Liver (tissue), 9 donors: ENCODE data around the gene SCAMP4. TPM values are rescaled to one million over a fixed set of nuclear protein-coding genes. Genes with fewer than 3 reads are reported as not detected.

Source experiments
- DNase-seq: peaks from one replicate; pipeline ENCODE4 v3.0.0-alpha.2; 2017; ENCODE audit warnings: low spot score
- H3K27ac ChIP-seq, 2 donors: one replicate each; pipeline ENCODE4 v1.7.0; 2013; ENCODE audit warnings: inconsistent platforms in 2 of 2, low read length in 2 of 2, control low read depth in 1 of 2, low read depth in 1 of 2, mild to moderate bottlenecking in 1 of 2
- H3K27me3 ChIP-seq, 4 donors: one replicate each; pipeline versions ENCODE4 v1.6.1 to v1.7.0; 2013; ENCODE audit warnings: low read length in 3 of 4, inconsistent platforms in 1 of 4, mild to moderate bottlenecking in 1 of 4, moderate library complexity in 1 of 4; ENCODE audit not compliant: control insufficient read depth in 4 of 4, insufficient read depth in 4 of 4
- H3K36me3 ChIP-seq, 4 donors: one replicate each; pipeline versions ENCODE4 v1.6.1 to v1.7.0; 2013; ENCODE audit warnings: low read length in 3 of 4, mild to moderate bottlenecking in 3 of 4, low read depth in 1 of 4, moderate library complexity in 1 of 4; ENCODE audit not compliant: control insufficient read depth in 4 of 4, insufficient read depth in 3 of 4
- H3K4me1 ChIP-seq, 4 donors: one replicate each; pipeline versions ENCODE4 v1.6.1 to v1.7.0; 2013; ENCODE audit warnings: low read length in 3 of 4, mild to moderate bottlenecking in 3 of 4, moderate library complexity in 1 of 4; ENCODE audit not compliant: control insufficient read depth in 4 of 4, insufficient read depth in 4 of 4
- H3K4me3 ChIP-seq, 3 donors: one replicate each; pipeline versions ENCODE4 v1.6.1 to v1.7.0; 2013; ENCODE audit warnings: low read length in 3 of 3, control low read depth in 1 of 3, low read depth in 1 of 3, mild to moderate bottlenecking in 1 of 3
- H3K9ac ChIP-seq, 2 donors: one replicate each; pipeline ENCODE4 v1.7.0; 2013; ENCODE audit warnings: low read length in 2 of 2, mild to moderate bottlenecking in 2 of 2, moderate library complexity in 2 of 2, control low read depth in 1 of 2, low read depth in 1 of 2
- H3K9me3 ChIP-seq, 4 donors: one replicate each; pipeline versions ENCODE4 v1.6.1 to v1.7.0; 2013; ENCODE audit warnings: low read length in 3 of 4; ENCODE audit not compliant: control insufficient read depth in 4 of 4
- ATF3 ChIP-seq: IDR thresholded peaks from 2 replicates; pipeline ENCODE4 v1.6.1; 2016; ENCODE audit warnings: antibody characterized with exemption
- CTCF ChIP-seq: fragments of 150-350 bp; IDR thresholded peaks from 2 replicates; pipeline ENCODE4 v1.5.1; 2017; ENCODE audit warnings: improper control_type of control experiment, low read depth, low read length; ENCODE audit not compliant: missing input control
- EGR1 ChIP-seq, 2 donors: IDR thresholded peaks; 2 replicates each; pipeline ENCODE4 v1.6.1; 2016 to 2018; ENCODE audit warnings: antibody characterized with exemption in 2 of 2, low read depth in 2 of 2
- FOXA1 ChIP-seq: IDR thresholded peaks from 2 replicates; pipeline ENCODE4 v1.6.1; 2016; ENCODE audit warnings: antibody characterized with exemption
- FOXA2 ChIP-seq: IDR thresholded peaks from 2 replicates; pipeline ENCODE4 v1.6.1; 2016; ENCODE audit warnings: antibody characterized with exemption
- GABPA ChIP-seq, 2 donors: IDR thresholded peaks in 1 of 2; conservative IDR thresholded peaks in 1 of 2; 2 replicates each; pipeline ENCODE4 v1.6.1; 2016; ENCODE audit warnings: antibody characterized with exemption in 2 of 2, mild to moderate bottlenecking in 1 of 2, moderate library complexity in 1 of 2
- HNF4A ChIP-seq, 2 donors: conservative IDR thresholded peaks; 2 replicates each; pipeline ENCODE4 v1.6.1; 2016; ENCODE audit warnings: antibody characterized with exemption in 2 of 2, mild to moderate bottlenecking in 2 of 2
- HNF4G ChIP-seq: IDR thresholded peaks from 2 replicates; pipeline ENCODE4 v1.6.1; 2016; ENCODE audit warnings: antibody characterized with exemption
- JUND ChIP-seq, 2 donors: IDR thresholded peaks; 2 replicates each; pipeline ENCODE4 v1.6.1; 2016; ENCODE audit warnings: antibody characterized with exemption in 2 of 2
- MAX ChIP-seq: IDR thresholded peaks from 2 replicates; pipeline ENCODE4 v1.6.1; 2016; ENCODE audit warnings: antibody characterized with exemption
- NR2F2 ChIP-seq: IDR thresholded peaks from 2 replicates; pipeline ENCODE4 v1.6.1; 2016; ENCODE audit warnings: antibody characterized with exemption
- RAD21 ChIP-seq, 2 donors: IDR thresholded peaks; 2 replicates each; pipeline ENCODE4 v1.6.1; 2016; ENCODE audit warnings: antibody characterized with exemption in 2 of 2, mild to moderate bottlenecking in 2 of 2
- REST ChIP-seq: IDR thresholded peaks from 2 replicates; pipeline ENCODE4 v1.6.1; 2016; ENCODE audit warnings: antibody characterized with exemption, mild to moderate bottlenecking
- RXRA ChIP-seq, 2 donors: IDR thresholded peaks; 2 replicates each; pipeline ENCODE4 v1.6.1; 2017 to 2018; ENCODE audit warnings: antibody characterized with exemption in 2 of 2, mild to moderate bottlenecking in 1 of 2
- SP1 ChIP-seq: IDR thresholded peaks from 2 replicates; pipeline ENCODE4 v1.6.1; 2018; ENCODE audit warnings: antibody characterized with exemption, mild to moderate bottlenecking
- TAF1 ChIP-seq: conservative IDR thresholded peaks from 2 replicates; pipeline ENCODE4 v1.6.1; 2016; ENCODE audit warnings: antibody characterized with exemption, mild to moderate bottlenecking
- YY1 ChIP-seq: IDR thresholded peaks from 2 replicates; pipeline ENCODE4 v1.6.1; 2016; ENCODE audit warnings: antibody characterized with exemption, mild to moderate bottlenecking
- ZBTB33 ChIP-seq: IDR thresholded peaks from 2 replicates; pipeline ENCODE4 v1.6.1; 2016; ENCODE audit warnings: antibody characterized with exemption
- WGBS: extraction: QIAGEN DNeasy Blood & Tissue Kit; methylation state at CpG from one replicate; pipeline ENCODE4 v1.1.7; 2013; 5-methylcytosine and 5-hydroxymethylcytosine counted together
- polyA plus RNA-seq, 2 donors: library from polyadenylated mRNA; stranded (reverse) in 1 of 2; unstranded in 1 of 2; fragments of 200-250 nt in 1 of 2; fragments of >200 nt in 1 of 2; fragmentation: Nextera tagmentation in 1 of 2; extraction: Ambion mirVana in 1 of 2; gene quantifications; one replicate each; pipeline versions ENCODE4 v1.2.1 to v1.2.3, GENCODE V29; 2013 to 2015
- total RNA-seq, 2 donors: library from RNA; depleted of rRNA; stranded (reverse); fragments of >200 nt; gene quantifications; one replicate each; pipeline ENCODE4 v1.2.3, GENCODE V29; 2014
- donor health status: healthy.
- donor health status: healthy.
- donor health status: healthy.
- donor health status: healthy.
- donor health status: healthy.

SCAMP4 gene
- total and polyA plus RNA-seq, 4 donors: 13.0 to 22.1 (median 16.6) TPM

GRCh38 chr19:1906985-1907562 is 1.9 kb downstream of the SCAMP4 start (continued):
- TF ChIP-seq RXRA (IDR thresholded peaks at IDR 0.05) (no peak), NR2F2 (no peak), ZBTB33 (no peak), MAX (no peak), JUND (IDR thresholded peaks at IDR 0.05) (no peak)

GRCh38 chr19:1907563-1908363 is 2.6 kb downstream of the SCAMP4 start:
- no peak overlapping the region for H3K9ac ChIP-seq
- peaks cover 3 to 11% (median 7%) of the 10 kb centered on the region in 4 donors for H3K4me1 ChIP-seq
- 75% methylated on average over 43 of the region's 43 CpGs for WGBS
- DNase-seq: no peak
- H3K27ac ChIP-seq: peak overlapping the region; percentile 3 to 19
- H3K27me3 ChIP-seq: no peaks in the 10 kb centered on the region
- H3K36me3 ChIP-seq: peaks cover 0 to 4% (median 1%) of the 10 kb centered on the region in 4 donors
- TF ChIP-seq YY1: no peak
- no peak for TF ChIP-seq HNF4A (conservative IDR thresholded peaks at IDR 0.05)
- peak; percentile 8 for TF ChIP-seq SP1
- TF ChIP-seq GABPA (IDR thresholded peaks at IDR 0.05 in 1 of 2, conservative IDR thresholded peaks at IDR 0.05 in 1 of 2): no peak
- TF ChIP-seq NR2F2: no peak
- no peak for TF ChIP-seq FOXA1
- H3K9me3 ChIP-seq: no peaks in the 10 kb centered on the region
- no peak overlapping the region for H3K4me3 ChIP-seq

GRCh38 chr19:1908364-1908678 is 3.1 kb downstream of the SCAMP4 start:
- TF ChIP-seq RXRA (IDR thresholded peaks at IDR 0.05) (no peak), RAD21 (IDR thresholded peaks at IDR 0.05) (no peak), HNF4G (no peak), YY1 (no peak), FOXA1 (no peak), HNF4A (conservative IDR thresholded peaks at IDR 0.05) (no peak), ZBTB33 (no peak), GABPA (IDR thresholded peaks at IDR 0.05 in 1 of 2, conservative IDR thresholded peaks at IDR 0.05 in 1 of 2) (no peak), JUND (IDR thresholded peaks at IDR 0.05) (no peak), ATF3 (no peak), MAX (no peak), FOXA2 (no peak), CTCF (no peak), REST (no peak), SP1 (no peak), EGR1 (IDR thresholded peaks at IDR 0.05; ENCODE audit: low read depth in 2 of 2) (no peak), NR2F2 (no peak), TAF1 (no peak)
- Histone ChIP-seq H3K36me3 (peaks cover 0 to 8% (median 3%) of the 10 kb centered on the region in 4 donors), H3K27ac (no peak overlapping the region), H3K9ac (no peak overlapping the region), H3K9me3 (no peaks in the 10 kb centered on the region), H3K27me3 (no peaks in the 10 kb centered on the region), H3K4me1 (peaks cover 3 to 11% (median 7%) of the 10 kb centered on the region in 4 donors), H3K4me3 (no peak overlapping the region)
- WGBS: 83% methylated on average over 13 of the region's 13 CpGs
- no peak for DNase-seq
